Measurements from ENCODE around the gene RPS2. TPM values are rescaled to one million over a fixed set of nuclear protein-coding genes. Genes with fewer than 3 reads are reported as not detected.
A peak's percentile ranks its signal among the peaks of the same experiment; 100 is the strongest.

RPS2 gene
- total RNA-seq, 1 experiment from 2014 or later = 2,961 TPM

DNA sequence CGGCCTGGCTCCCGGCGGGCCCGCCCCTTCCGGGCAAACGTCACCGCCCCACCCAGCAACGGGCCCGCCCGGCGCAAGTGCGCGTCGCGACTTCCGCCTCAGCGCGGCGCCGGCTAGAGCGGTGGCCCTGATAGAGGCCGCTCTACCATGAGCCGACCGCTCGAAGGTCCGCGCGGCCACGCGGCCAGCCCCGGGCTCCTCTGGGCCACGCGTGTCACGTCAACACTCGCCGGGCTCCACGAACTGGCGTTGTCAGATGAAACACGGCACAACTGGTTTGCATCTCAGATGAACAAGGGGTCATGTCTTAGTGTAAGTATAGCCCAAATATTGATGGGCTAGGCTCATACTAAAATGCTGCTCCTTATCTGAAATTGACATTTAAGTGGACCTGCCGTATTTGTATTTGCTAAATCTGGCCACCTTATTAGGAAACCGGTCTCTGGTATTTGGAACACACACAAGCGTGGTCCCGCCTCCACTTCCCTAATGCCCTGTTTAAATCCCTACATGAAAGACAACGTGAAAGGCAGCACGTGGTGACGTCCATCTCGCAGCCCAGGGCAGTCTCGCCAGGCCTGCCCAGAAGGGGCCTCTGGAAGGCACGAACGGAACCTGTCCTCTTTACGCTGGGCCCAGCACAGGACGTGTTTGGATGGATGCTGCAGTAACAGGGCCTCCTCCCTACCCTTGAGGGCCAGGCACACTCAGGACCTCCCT is 45.3 kb upstream of the RPS2 start, which contains the start of gene ZNF598:
TSS of gene ZNF598 (minus strand) at position 31 of the 720 bp plus-strand sequence.
- Histone ChIP-seq H3K4me1 (peaks cover 16% of the 10 kb centered on the region), H3K36me3 (ENCODE audit: control insufficient read depth, insufficient read depth, low read length) (no peaks in the 10 kb centered on the region; the same call in 1 of the 2 replicates), H3K4me3 (ENCODE audit: low read depth, low read length) (peak within 1 kb of the TSS; percentile 77), H3K27me3 (replicated peaks; ENCODE audit: control insufficient read depth, insufficient read depth, low read length) (no peaks in the 10 kb centered on the region), H3K9me3 (no peaks in the 10 kb centered on the region)
- H3K4me1 Mint-ChIP-seq (ENCODE audit: low read depth, unreplicated experiment) = peaks cover 5% of the 10 kb centered on the region
- BruUV-seq (replicated peaks) = TSS peak; percentile 98
- CTCF ChIA-PET = no interaction called here
- POLR2A ChIA-PET = interaction anchor here (1.9 kb wide), 1 partner anchor 146 kb away, joined by 16 read pairs; the partner anchor contains the start of gene TRAF7
- peak within 1 kb of the TSS; percentile 82 for H3K4me3 Mint-ChIP-seq (ENCODE audit: unreplicated experiment)
- intact Hi-C loops (cut with micrococcal nuclease; ENCODE audit: unreplicated experiment) = no loop called here
- peak within 1 kb of the TSS; percentile 85 for H3K27ac Mint-ChIP-seq (ENCODE audit: unreplicated experiment)
- TF ChIP-seq CTCF (IDR thresholded peaks at IDR 0.05; ENCODE audit: insufficient read depth in 1 of 2, low read depth in 1 of 2, low read length in 1 of 2, severe bottlenecking in 1 of 2, unreplicated experiment in 1 of 2) = no peak
- no peaks in the 10 kb centered on the region for H3K9me3 Mint-ChIP-seq (ENCODE audit: unreplicated experiment)
- no peaks in the 10 kb centered on the region for H3K27me3 Mint-ChIP-seq (ENCODE audit: insufficient read depth, unreplicated experiment)
- DNase-seq = peak; percentile 68 to 88
- H3K36me3 Mint-ChIP-seq (ENCODE audit: insufficient read depth, unreplicated experiment) = peaks cover 22% of the 10 kb centered on the region

- Mint-ChIP-seq H3K9me3 (ENCODE audit: unreplicated experiment) (no peaks in the 10 kb centered on the region), H3K4me3 (ENCODE audit: unreplicated experiment) (peak overlapping the region; percentile 77), H3K36me3 (ENCODE audit: insufficient read depth, unreplicated experiment) (peaks cover 29% of the 10 kb centered on the region), H3K4me1 (ENCODE audit: low read depth, unreplicated experiment) (peaks cover 5% of the 10 kb centered on the region), H3K27me3 (ENCODE audit: insufficient read depth, unreplicated experiment) (no peaks in the 10 kb centered on the region), H3K27ac (ENCODE audit: unreplicated experiment) (no peak overlapping the region)
- peak in 1 of 2 experiments; percentile 33 for DNase-seq
- no TSS peak for BruUV-seq (replicated peaks)
- no peaks in the 10 kb centered on the region for H3K27me3 ChIP-seq (replicated peaks; ENCODE audit: control insufficient read depth, insufficient read depth, low read length)
- no peaks in the 10 kb centered on the region; the same call in 1 of the 2 replicates for H3K36me3 ChIP-seq (ENCODE audit: control insufficient read depth, insufficient read depth, low read length)
- no peak for TF ChIP-seq CTCF (IDR thresholded peaks at IDR 0.05; ENCODE audit: insufficient read depth in 1 of 2, low read depth in 1 of 2, low read length in 1 of 2, severe bottlenecking in 1 of 2, unreplicated experiment in 1 of 2)
- ChIA-PET POLR2A (interaction anchor here (0.7 to 1.9 kb wide), 3 partner anchors 45 to 743 kb away, joined by 4 to 16 read pairs (median 6); partner anchors contain the start of genes RPS2, SRRM2 and TRAF7), CTCF (interaction anchor here (0.7 to 1.3 kb wide), 2 partner anchors 10 to 131 kb away, joined by 3 to 7 read pairs; partner anchors contain the start of gene NPW)
- H3K9me3 ChIP-seq = no peaks in the 10 kb centered on the region
- H3K4me1 ChIP-seq = peaks cover 15% of the 10 kb centered on the region; the same call in 1 of the 2 replicates
- peak overlapping the region; percentile 63 for H3K4me3 ChIP-seq (ENCODE audit: low read depth, low read length)
- intact Hi-C loops (cut with micrococcal nuclease; ENCODE audit: unreplicated experiment) = no loop called here
Observed at GRCh38 chr16:2009164-2009711, 44.6 kb upstream of the RPS2 start.

DNA sequence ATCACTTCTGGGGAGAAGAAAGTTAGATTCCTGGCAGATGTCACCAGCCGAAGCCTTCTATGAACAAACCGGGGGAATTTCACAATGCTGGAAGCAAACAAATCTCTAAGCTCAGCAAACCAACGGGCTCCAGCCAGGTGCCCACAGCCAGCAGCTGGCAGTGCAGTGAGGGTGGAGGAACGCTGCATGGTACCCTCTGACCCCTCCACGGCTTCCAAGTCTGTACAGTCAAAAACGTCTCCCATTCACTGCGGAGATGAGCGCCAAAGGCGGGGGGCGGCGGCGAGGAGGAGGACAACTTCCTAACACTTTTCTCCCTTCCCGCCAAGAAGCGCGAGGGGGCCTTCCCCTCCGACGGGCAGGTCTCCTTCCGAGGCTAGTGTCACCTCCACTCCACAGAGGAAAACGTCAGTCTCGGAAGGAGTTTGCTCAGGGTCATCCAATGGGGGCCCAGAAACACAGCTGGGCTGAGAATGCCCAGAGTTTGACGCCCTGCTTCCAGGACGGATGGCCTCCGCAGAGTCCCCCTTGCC is 44.1 kb upstream of the RPS2 start:
- Mint-ChIP-seq H3K4me3 (ENCODE audit: unreplicated experiment) (peak overlapping the region; percentile 77), H3K36me3 (ENCODE audit: insufficient read depth, unreplicated experiment) (peaks cover 31% of the 10 kb centered on the region), H3K27me3 (ENCODE audit: insufficient read depth, unreplicated experiment) (no peaks in the 10 kb centered on the region), H3K4me1 (ENCODE audit: low read depth, unreplicated experiment) (peaks cover 5% of the 10 kb centered on the region), H3K9me3 (ENCODE audit: unreplicated experiment) (no peaks in the 10 kb centered on the region), H3K27ac (ENCODE audit: unreplicated experiment) (peak overlapping the region; percentile 53)
- intact Hi-C loops (cut with micrococcal nuclease; ENCODE audit: unreplicated experiment) = no loop called here
- Histone ChIP-seq H3K36me3 (ENCODE audit: control insufficient read depth, insufficient read depth, low read length) (no peaks in the 10 kb centered on the region; the same call in 1 of the 2 replicates), H3K4me1 (peaks cover 15% of the 10 kb centered on the region; the same call in 1 of the 2 replicates), H3K27me3 (replicated peaks; ENCODE audit: control insufficient read depth, insufficient read depth, low read length) (no peaks in the 10 kb centered on the region), H3K9me3 (no peaks in the 10 kb centered on the region), H3K4me3 (ENCODE audit: low read depth, low read length) (peak overlapping the region; percentile 63)
- ChIA-PET CTCF (interaction anchor here (0.7 to 1.3 kb wide), 2 partner anchors 11 to 132 kb away, joined by 3 to 7 read pairs; partner anchors contain the start of gene NPW), POLR2A (interaction anchor here (0.7 to 1.9 kb wide), 3 partner anchors 44 to 744 kb away, joined by 4 to 16 read pairs (median 6); partner anchors contain the start of genes RPS2, SRRM2 and TRAF7)
- BruUV-seq (replicated peaks) = no TSS peak
- TF ChIP-seq CTCF (IDR thresholded peaks at IDR 0.05; ENCODE audit: insufficient read depth in 1 of 2, low read depth in 1 of 2, low read length in 1 of 2, severe bottlenecking in 1 of 2, unreplicated experiment in 1 of 2) = no peak
- peak in 1 of 2 experiments; percentile 26 for DNase-seq

Measured in Caco-2 (cell line).